ENCODE measurements around the gene NLGN4X.

Gene NLGN4X

GRCh38 chrX:5842601-5843000, 386.1 kb downstream of the NLGN4X start:
- no peak for DNase-seq
